Stimulated activated CD8-positive, alpha-beta memory T cell treated with anti-CD3 and anti-CD28 coated beads, Interleukin-4, amount 100 ng/mL, for 24 hours (primary cell): ENCODE measurements around the gene DNAI4.

ENCODE experiments used
- DNase-seq: peaks from one replicate; pipeline ENCODE4 v3.0.0-alpha.2; 2020; ENCODE audit warnings: low read depth

Gene DNAI4

DNA sequence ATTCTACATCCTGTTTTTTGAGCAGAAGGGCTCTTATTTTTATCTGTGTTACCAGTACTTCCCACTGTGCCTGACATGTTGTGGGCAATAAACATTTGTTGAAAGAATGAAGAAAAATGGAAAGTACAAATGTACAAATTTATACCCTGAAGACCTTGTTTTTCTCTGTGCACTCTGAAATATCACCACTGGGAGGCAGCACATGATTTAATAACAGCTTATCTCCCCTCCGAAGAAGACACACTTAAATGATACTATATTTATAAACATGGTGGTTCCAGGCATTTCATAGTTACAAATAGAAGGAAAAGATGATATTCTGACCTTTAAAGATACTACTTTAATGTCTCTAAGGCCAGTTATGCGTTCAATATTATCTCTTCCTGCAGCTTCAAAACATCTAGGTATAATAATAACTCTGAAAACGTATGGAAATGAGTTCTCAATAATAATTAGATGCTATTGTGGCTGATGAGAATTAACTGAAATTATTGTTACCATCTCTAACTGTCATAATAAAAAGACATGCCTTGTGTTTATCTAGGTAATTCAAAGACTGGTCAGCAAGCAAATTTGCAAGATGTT lies 159.6 kb downstream of the DNAI4 start:
- DNase-seq: peak; percentile 17
